HUES6 (cell line): Measurements from ENCODE around the gene LRRC1.

Source experiments
- H3K27ac ChIP-seq: 2 replicates; pipeline ENCODE4 v1.7.0; 2013; ENCODE audit warnings: low read depth, mild to moderate bottlenecking, low read length, inconsistent platforms
- H3K27me3 ChIP-seq: 2 replicates; pipeline ENCODE4 v1.6.1; 2013; ENCODE audit warnings: low read length; ENCODE audit not compliant: control insufficient read depth, insufficient read depth
- H3K36me3 ChIP-seq: 2 replicates; pipeline ENCODE4 v1.6.1; 2013; ENCODE audit warnings: low read length; ENCODE audit not compliant: control insufficient read depth, insufficient read depth
- H3K4me1 ChIP-seq: 2 replicates; pipeline ENCODE4 v1.6.1; 2013; ENCODE audit warnings: low read length; ENCODE audit not compliant: control insufficient read depth, insufficient read depth
- H3K4me3 ChIP-seq: 2 replicates; pipeline ENCODE4 v1.5.1; 2013; ENCODE audit warnings: low read depth, low read length
- H3K9ac ChIP-seq: one replicate; pipeline ENCODE4 v1.6.1; 2013; ENCODE audit warnings: mild to moderate bottlenecking, low read length
- H3K9me3 ChIP-seq: 2 replicates; pipeline ENCODE4 v1.6.1; 2013; ENCODE audit warnings: low read depth, low read length; ENCODE audit not compliant: control insufficient read depth, insufficient read depth

Gene LRRC1

GRCh38 chr6:53831081-53831869, 36.5 kb downstream of the LRRC1 start:
- Histone ChIP-seq H3K4me1 (peaks cover 13% of the 10 kb centered on the region), H3K4me3 (no peak overlapping the region), H3K27me3 (no peaks in the 10 kb centered on the region), H3K36me3 (no peaks in the 10 kb centered on the region), H3K9ac (no peak overlapping the region), H3K9me3 (no peaks in the 10 kb centered on the region), H3K27ac (no peak overlapping the region)

GRCh38 chr6:53831936-53832660, 37.3 kb downstream of the LRRC1 start:
- no peak overlapping the region for H3K9ac ChIP-seq
- H3K4me3 ChIP-seq: no peak overlapping the region
- no peak overlapping the region for H3K27ac ChIP-seq
- peaks cover 13% of the 10 kb centered on the region for H3K4me1 ChIP-seq
- H3K9me3 ChIP-seq: no peaks in the 10 kb centered on the region
- H3K36me3 ChIP-seq: no peaks in the 10 kb centered on the region
- no peaks in the 10 kb centered on the region for H3K27me3 ChIP-seq

GRCh38 chr6:53833155-53833554, 38.4 kb downstream of the LRRC1 start:
- no peaks in the 10 kb centered on the region for H3K27me3 ChIP-seq
- H3K4me3 ChIP-seq: no peak overlapping the region
- H3K4me1 ChIP-seq: peaks cover 13% of the 10 kb centered on the region
- no peak overlapping the region for H3K9ac ChIP-seq
- H3K36me3 ChIP-seq: no peaks in the 10 kb centered on the region
- no peak overlapping the region for H3K27ac ChIP-seq
- no peaks in the 10 kb centered on the region for H3K9me3 ChIP-seq

- Histone ChIP-seq H3K27me3 (no peaks in the 10 kb centered on the region), H3K9ac (no peak overlapping the region), H3K9me3 (no peaks in the 10 kb centered on the region), H3K4me1 (peaks cover 13% of the 10 kb centered on the region), H3K36me3 (no peaks in the 10 kb centered on the region), H3K27ac (no peak overlapping the region), H3K4me3 (no peak overlapping the region)
Observed at GRCh38 chr6:53834132-53834531, 39.3 kb downstream of the LRRC1 start.

- no peaks in the 10 kb centered on the region for H3K4me1 ChIP-seq
- no peak overlapping the region for H3K9ac ChIP-seq
- no peak overlapping the region for H3K4me3 ChIP-seq
- no peaks in the 10 kb centered on the region for H3K36me3 ChIP-seq
- H3K27ac ChIP-seq: no peak overlapping the region
- no peaks in the 10 kb centered on the region for H3K9me3 ChIP-seq
- no peaks in the 10 kb centered on the region for H3K27me3 ChIP-seq
Observed at GRCh38 chr6:53837865-53838769, 43.3 kb downstream of the LRRC1 start.

GRCh38 chr6:53840027-53840426, 45.2 kb downstream of the LRRC1 start:
- Histone ChIP-seq H3K4me3 (no peak overlapping the region), H3K27me3 (no peaks in the 10 kb centered on the region), H3K36me3 (no peaks in the 10 kb centered on the region), H3K9ac (no peak overlapping the region), H3K4me1 (no peaks in the 10 kb centered on the region), H3K9me3 (no peaks in the 10 kb centered on the region), H3K27ac (no peak overlapping the region)

GRCh38 chr6:53845280-53846195, 50.7 kb downstream of the LRRC1 start:
- H3K4me3 ChIP-seq: no peak overlapping the region
- H3K27me3 ChIP-seq: no peaks in the 10 kb centered on the region
- H3K36me3 ChIP-seq: no peaks in the 10 kb centered on the region
- H3K4me1 ChIP-seq: no peaks in the 10 kb centered on the region
- no peak overlapping the region for H3K9ac ChIP-seq
- no peaks in the 10 kb centered on the region for H3K9me3 ChIP-seq
- H3K27ac ChIP-seq: no peak overlapping the region

- no peak overlapping the region for H3K9ac ChIP-seq
Observed at GRCh38 chr6:53846250-53846649, 51.4 kb downstream of the LRRC1 start.

GRCh38 chr6:53847796-53848314, 53.0 kb downstream of the LRRC1 start:
- Histone ChIP-seq H3K27ac (no peak overlapping the region), H3K9ac (no peak overlapping the region), H3K36me3 (no peaks in the 10 kb centered on the region), H3K4me1 (no peaks in the 10 kb centered on the region), H3K27me3 (no peaks in the 10 kb centered on the region), H3K9me3 (no peaks in the 10 kb centered on the region), H3K4me3 (no peak overlapping the region)

More at GRCh38 chr6:53846250-53846649, 51.4 kb downstream of the LRRC1 start:
- no peak overlapping the region for H3K27ac ChIP-seq
- H3K9me3 ChIP-seq: no peaks in the 10 kb centered on the region
- H3K4me3 ChIP-seq: no peak overlapping the region
- H3K36me3 ChIP-seq: no peaks in the 10 kb centered on the region
- H3K4me1 ChIP-seq: no peaks in the 10 kb centered on the region
- H3K27me3 ChIP-seq: no peaks in the 10 kb centered on the region

GRCh38 chr6:53850527-53850926, 55.7 kb downstream of the LRRC1 start:
- Histone ChIP-seq H3K27me3 (no peaks in the 10 kb centered on the region), H3K9ac (no peak overlapping the region), H3K36me3 (no peaks in the 10 kb centered on the region), H3K27ac (no peak overlapping the region), H3K9me3 (no peaks in the 10 kb centered on the region), H3K4me1 (no peaks in the 10 kb centered on the region), H3K4me3 (no peak overlapping the region)
